Measurements from ENCODE around the gene GLS2.

- no peak for TF ChIP-seq FOXA1 (IDR thresholded peaks at IDR 0.05)
- no peak for TF ChIP-seq SP1 (IDR thresholded peaks at IDR 0.05)
- TF ChIP-seq NFRKB (IDR thresholded peaks at IDR 0.05) = no peak
- TF ChIP-seq, protein P1, sequence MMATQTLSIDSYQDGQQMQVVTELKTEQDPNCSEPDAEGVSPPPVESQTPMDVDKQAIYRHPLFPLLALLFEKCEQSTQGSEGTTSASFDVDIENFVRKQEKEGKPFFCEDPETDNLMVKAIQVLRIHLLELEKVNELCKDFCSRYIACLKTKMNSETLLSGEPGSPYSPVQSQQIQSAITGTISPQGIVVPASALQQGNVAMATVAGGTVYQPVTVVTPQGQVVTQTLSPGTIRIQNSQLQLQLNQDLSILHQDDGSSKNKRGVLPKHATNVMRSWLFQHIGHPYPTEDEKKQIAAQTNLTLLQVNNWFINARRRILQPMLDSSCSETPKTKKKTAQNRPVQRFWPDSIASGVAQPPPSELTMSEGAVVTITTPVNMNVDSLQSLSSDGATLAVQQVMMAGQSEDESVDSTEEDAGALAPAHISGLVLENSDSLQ (IDR thresholded peaks at IDR 0.05) = no peak
- TF ChIP-seq BHLHE40 (IDR thresholded peaks at IDR 0.05; ENCODE audit: borderline replicate concordance) = no peak
- no peak for TF ChIP-seq HDGF (IDR thresholded peaks at IDR 0.05; ENCODE audit: borderline replicate concordance)
- TF ChIP-seq ARNT (IDR thresholded peaks at IDR 0.05) = no peak
- no peak for TF ChIP-seq ZNF384 (IDR thresholded peaks at IDR 0.05)
- TF ChIP-seq FOXM1 (IDR thresholded peaks at IDR 0.05; ENCODE audit: borderline replicate concordance) = no peak
- no peak for TF ChIP-seq SUZ12 (IDR thresholded peaks at IDR 0.05)
- TF ChIP-seq TARDBP (IDR thresholded peaks at IDR 0.05) = no peak
- TF ChIP-seq ELF4 (IDR thresholded peaks at IDR 0.05) = no peak
- TF ChIP-seq FOXK2 (IDR thresholded peaks at IDR 0.05) = no peak
- no peak for TF ChIP-seq LEF1 (IDR thresholded peaks at IDR 0.05; ENCODE audit: borderline replicate concordance)
Observed at GRCh38 chr12:56462565-56462964, 25.4 kb downstream of the GLS2 start.
